ENCODE data around the gene INSC.

Gene INSC

GRCh38 chr11:15150507-15150906, 35.8 kb downstream of the INSC start:
- no peak for DNase-seq

GRCh38 chr11:15153231-15153630, 38.5 kb downstream of the INSC start:
- DNase-seq = no peak

GRCh38 chr11:15157181-15157580, 42.5 kb downstream of the INSC start:
- DNase-seq = no peak

GRCh38 chr11:15157606-15158137, 42.9 kb downstream of the INSC start:
- no peak for DNase-seq

- no peak for DNase-seq
These were observed 43.8 kb downstream of the INSC start for GRCh38 chr11:15158351-15159015.

GRCh38 chr11:15159085-15159484, 44.4 kb downstream of the INSC start:
- peak; percentile 16 for DNase-seq

GRCh38 chr11:15161790-15162189, 47.1 kb downstream of the INSC start:
- DNase-seq = no peak

- DNase-seq = no peak
These were observed 48.4 kb downstream of the INSC start for GRCh38 chr11:15163136-15163535.

GRCh38 chr11:15166204-15166603, 51.5 kb downstream of the INSC start:
- DNase-seq = no peak

- DNase-seq = no peak
These were observed 55.3 kb downstream of the INSC start for GRCh38 chr11:15169815-15170551.

GRCh38 chr11:15170698-15171097, 56.0 kb downstream of the INSC start:
- no peak for DNase-seq

- no peak for DNase-seq
These were observed 57.2 kb downstream of the INSC start for GRCh38 chr11:15171956-15172355.

GRCh38 chr11:15175831-15176230, 61.1 kb downstream of the INSC start:
- no peak for DNase-seq

- no peak for DNase-seq
These were observed 62.0 kb downstream of the INSC start for GRCh38 chr11:15176646-15177163.

GRCh38 chr11:15177491-15177890, 62.8 kb downstream of the INSC start:
- no peak for DNase-seq

GRCh38 chr11:15178214-15178613, 63.5 kb downstream of the INSC start:
- DNase-seq = no peak

GRCh38 chr11:15179167-15179566, 64.4 kb downstream of the INSC start:
- DNase-seq = no peak

- peak; percentile 13 for DNase-seq
These were observed 65.6 kb downstream of the INSC start for GRCh38 chr11:15180212-15180792.

GRCh38 chr11:15182372-15182771, 67.6 kb downstream of the INSC start:
- DNase-seq = no peak

- no peak for DNase-seq
These were observed 70.3 kb downstream of the INSC start for GRCh38 chr11:15185021-15185420.

- DNase-seq = no peak
These were observed 71.4 kb downstream of the INSC start for GRCh38 chr11:15186146-15186545.

GRCh38 chr11:15189189-15189588, 74.5 kb downstream of the INSC start:
- DNase-seq = no peak

- no peak for DNase-seq
These were observed 75.1 kb downstream of the INSC start for GRCh38 chr11:15189641-15190365.
